ENCODE data around the gene DGKD.

Gene DGKD

DNA sequence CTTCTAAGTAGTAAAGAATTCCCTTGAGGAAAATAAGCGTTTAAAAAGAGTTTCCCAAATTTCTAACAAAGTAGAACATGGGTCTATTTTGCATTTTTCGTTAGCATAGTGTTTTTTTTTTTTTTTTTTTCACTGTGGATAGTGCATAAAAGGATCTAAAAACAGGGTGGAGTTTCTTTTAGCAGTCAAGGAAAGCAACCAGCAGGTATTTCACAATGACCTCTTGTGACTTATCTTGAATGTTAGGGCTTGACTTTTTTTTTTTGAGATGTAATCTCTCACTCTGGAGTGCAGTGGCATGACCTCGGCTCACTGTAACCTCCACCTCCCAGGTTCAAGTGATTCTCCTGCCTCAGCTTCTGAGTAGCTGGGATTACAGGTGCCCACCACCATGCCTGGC lies 14.9 kb upstream of the DGKD start:
- no peak for FAIRE-seq

DNA sequence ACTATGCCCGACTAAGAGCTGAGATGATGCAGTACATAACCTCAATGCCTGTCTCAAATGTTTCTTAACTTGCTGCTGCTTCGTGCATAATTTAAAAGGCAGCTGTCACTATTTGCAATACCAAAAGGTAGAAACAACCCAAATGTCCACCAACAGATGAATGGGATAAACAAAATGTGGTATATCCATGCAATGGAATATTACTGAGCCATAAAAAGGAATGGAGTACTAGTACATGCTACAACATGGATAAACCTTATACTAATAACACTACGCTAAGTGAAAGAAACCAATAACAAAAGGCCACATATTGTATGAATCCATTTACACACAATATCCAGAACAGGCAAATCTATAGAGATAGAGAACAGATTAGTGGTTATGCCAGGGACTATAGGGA lies 13.0 kb upstream of the DGKD start:
- no peak for FAIRE-seq

GRCh38 chr2:233342301-233342700 lies 12.0 kb upstream of the DGKD start:
- no peak for FAIRE-seq

GRCh38 chr2:233343171-233343705 lies 11.1 kb upstream of the DGKD start:
- no peak for FAIRE-seq

DNA sequence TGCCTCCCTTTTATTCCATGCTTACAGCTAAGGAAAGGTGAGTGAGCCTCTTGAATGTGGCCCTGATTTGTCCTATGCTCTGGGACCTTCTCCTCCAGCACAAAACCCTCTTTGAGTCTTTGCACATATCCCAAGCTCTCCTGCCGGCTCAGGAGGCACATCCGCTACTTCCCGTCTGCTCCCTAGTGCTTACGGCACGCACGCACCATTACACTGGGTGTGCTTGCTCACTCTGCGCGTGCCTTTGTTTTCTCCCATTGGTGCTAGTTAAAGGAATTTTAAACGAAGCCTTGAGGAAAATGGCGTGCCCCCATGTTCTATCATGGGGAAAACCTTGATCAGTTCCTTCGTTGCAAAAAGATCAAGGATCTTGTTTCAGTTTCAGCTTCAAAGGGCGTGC lies 7.9 kb upstream of the DGKD start:
- FAIRE-seq: no peak

DNA sequence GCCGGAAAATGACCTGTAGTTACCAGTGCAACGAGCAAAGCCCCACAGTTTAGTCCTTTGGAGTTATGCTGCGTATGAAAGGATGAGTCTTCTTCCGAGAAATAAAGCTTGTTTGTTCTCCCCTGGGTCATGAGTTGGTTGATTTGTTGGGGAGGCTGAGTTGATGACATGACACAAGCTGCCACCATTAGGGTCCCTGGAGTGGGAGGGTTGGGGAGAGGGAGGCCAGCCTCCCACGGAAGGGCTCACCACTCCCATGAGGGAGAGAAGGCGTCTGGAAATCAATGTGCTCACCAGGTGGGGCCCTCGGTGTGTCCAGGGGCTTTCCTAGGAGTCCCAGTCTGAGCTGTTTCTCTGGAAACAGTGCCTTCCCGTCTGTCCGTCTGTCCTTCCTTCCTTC lies 7.4 kb upstream of the DGKD start:
- FAIRE-seq: no peak

GRCh38 chr2:233349005-233349998 lies 5.0 kb upstream of the DGKD start:
- FAIRE-seq: no peak

- FAIRE-seq: peak; percentile 31
Observed at GRCh38 chr2:233350708-233351107, 3.6 kb upstream of the DGKD start.

GRCh38 chr2:233351423-233351822 lies 2.9 kb upstream of the DGKD start:
- no peak for FAIRE-seq

GRCh38 chr2:233352141-233352842 lies 2.0 kb upstream of the DGKD start:
- FAIRE-seq: no peak

- FAIRE-seq: no peak
Observed at GRCh38 chr2:233353101-233353768, 1.1 kb upstream of the DGKD start.

DNA sequence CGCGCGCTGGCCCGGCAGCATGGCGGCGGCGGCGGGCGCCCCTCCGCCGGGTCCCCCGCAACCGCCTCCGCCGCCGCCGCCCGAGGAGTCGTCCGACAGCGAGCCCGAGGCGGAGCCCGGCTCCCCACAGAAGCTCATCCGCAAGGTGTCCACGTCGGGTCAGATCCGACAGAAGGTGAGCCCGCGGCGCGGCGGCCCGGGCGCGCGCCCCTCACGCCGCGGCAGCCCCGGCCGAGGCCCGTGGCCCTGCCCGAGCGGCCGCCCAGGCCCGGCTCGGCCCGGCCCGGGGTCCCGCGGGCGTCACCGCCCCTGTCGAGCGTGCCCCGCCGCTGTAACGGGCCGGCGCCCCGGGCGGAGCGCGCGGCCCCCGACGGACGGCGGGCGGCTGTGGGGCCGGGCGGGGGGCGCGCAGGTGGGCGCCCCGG lies 218 bp downstream of the DGKD start:
- FAIRE-seq: no peak

DNA sequence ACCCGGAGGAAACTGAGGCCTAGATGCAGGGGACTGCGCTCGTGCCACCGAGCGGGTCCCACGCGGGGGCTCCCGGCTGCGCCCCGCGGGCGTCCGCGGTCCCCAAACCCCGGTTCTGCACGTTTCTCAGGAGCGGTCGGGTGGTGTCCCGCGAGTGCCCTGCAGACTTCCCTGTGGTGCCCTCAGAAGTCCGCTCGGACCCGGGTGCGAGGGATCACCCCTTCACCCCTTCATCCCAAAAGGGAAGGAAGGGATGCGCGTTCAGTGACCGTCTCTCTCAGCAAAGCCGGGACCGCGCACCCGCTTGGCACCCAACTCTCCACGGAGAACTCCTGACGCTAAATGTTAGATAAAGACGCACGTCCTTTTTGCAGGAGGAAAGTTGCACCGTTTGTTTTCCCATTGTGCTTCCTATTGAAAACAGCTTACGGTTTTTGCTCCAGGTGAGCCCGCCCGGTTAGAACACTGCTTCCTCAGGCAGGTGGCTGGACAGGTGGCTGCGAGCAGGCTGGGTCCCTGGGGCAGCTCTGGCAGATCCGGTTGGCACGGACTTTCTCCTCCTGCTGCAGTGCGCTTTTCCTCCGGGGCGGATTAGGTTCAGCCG lies 779 bp downstream of the DGKD start:
- FAIRE-seq: no peak

DNA sequence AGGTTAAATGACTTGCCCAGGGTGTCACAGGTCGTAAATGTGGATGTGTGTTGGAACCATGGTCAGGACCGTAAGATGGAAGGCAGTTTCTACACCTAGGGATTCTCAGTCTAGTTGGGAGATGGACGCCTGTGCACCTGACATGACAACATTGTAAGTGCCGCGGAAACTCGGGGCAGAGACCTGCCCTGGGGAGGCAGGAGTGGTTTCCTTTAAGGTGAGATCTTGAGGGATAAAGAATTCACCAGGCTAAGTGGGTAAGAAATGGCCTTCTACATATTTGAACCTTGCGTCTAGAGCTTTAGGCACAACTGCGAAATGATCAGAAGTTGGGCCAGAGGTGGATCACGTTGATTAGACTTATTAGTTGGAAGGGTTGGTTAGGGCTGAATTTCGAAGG lies 1.6 kb downstream of the DGKD start:
- no peak for FAIRE-seq

DNA sequence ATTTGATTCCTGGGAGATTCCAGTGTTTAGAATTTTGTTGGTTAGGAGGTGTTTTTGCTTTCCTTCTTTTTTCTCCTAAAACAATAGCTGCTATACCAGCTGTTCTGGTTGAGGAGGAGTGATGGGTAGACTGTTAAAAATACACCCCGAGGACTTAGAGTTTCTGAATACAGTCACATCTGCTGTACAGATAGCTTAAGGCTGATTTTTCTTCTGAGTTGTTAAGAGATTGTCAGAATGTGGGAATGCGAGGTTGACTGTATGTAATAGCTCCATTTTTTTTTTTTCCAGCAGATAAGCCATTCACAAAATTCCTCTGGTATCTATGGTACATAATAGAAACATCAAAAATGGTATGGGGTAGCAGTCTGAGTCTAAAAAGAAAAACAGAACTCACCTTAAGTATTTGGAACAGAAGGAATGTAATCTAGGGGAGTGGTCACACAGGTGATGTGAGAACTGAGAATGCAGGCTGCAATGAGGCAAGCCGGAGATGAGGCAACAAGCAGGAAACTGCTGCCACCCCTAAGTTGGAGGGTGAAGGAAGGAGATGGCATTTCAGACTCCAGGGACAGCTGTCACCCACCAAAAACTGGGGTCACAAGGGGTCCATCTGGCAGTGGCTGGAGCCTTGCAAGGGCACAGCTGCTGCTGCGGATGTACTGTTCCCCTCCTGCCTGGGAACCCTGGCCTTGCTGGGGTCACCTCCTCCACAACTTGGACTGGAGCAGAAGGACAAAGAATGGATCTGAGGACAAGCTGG lies 2.4 kb downstream of the DGKD start:
- FAIRE-seq: no peak

DNA sequence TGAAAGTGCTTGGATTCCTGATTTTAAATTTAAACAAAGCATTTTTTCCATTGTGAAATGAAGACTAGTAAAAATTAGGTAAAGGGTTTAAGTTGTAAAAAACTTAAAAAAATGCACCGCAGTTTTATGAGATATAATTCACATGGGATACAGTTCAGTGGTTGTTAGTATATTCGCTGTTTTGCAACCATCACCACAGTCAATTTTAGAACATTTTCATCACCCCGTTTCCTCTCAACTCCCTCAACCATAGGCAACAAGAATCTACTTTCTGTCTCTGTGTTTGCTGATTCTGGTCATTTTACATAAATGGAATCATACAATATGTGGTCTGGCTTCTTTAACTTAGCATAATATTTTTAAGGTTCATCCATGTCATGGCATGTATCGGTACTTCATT lies 4.0 kb downstream of the DGKD start:
- FAIRE-seq: no peak

GRCh38 chr2:233358947-233359346 lies 4.7 kb downstream of the DGKD start:
- no peak for FAIRE-seq

GRCh38 chr2:233359823-233360222 lies 5.5 kb downstream of the DGKD start:
- no peak for FAIRE-seq

- FAIRE-seq: no peak
Observed at GRCh38 chr2:233360771-233361176, 6.5 kb downstream of the DGKD start.

DNA sequence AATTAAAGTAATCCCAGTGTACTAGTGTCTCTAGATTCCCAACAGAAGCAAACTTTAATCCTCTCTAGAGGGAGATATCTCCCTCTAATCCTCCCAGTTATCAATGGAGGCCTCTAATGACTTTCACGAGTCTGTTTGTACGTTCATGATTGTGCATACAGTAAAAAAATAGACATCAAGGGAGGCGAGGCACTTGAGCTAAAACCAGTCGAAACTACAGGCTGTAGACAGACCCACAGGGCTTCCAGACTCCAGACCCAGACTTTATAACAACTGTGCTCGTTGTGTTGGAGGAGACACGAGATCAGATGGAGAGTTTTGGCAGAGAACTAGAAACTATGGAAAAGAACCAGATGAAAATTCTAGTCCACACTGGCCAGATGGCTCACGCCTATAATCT lies 7.0 kb downstream of the DGKD start:
- no peak for FAIRE-seq

GRCh38 chr2:233362742-233363141 lies 8.4 kb downstream of the DGKD start:
- no peak for FAIRE-seq

- no peak for FAIRE-seq
Observed at GRCh38 chr2:233363744-233364235, 9.5 kb downstream of the DGKD start.

Data from G401.6 (cell line).